HFF-Myc (cell line): ENCODE data around the gene NCAPH2.

Experiments used
- DNase-seq: peaks from one replicate; pipeline ENCODE4 v3.0.0-alpha.2; 2011; ENCODE audit warnings: low read depth; ENCODE audit errors: extremely low read depth
- H3K4me3 ChIP-seq: replicated peaks from 2 replicates; pipeline ENCODE4 v1.5.1; 2011; ENCODE audit warnings: low read depth, mild to moderate bottlenecking, control low read depth, low read length
- TF ChIP-seq, protein P1 (sequence below): IDR thresholded peaks from 2 replicates; pipeline ENCODE4 v1.5.1; 2012; ENCODE audit warnings: mild to moderate bottlenecking, low read depth, low read length, control low read depth; ENCODE audit errors: missing control alignments

The NCAPH2 gene

DNA sequence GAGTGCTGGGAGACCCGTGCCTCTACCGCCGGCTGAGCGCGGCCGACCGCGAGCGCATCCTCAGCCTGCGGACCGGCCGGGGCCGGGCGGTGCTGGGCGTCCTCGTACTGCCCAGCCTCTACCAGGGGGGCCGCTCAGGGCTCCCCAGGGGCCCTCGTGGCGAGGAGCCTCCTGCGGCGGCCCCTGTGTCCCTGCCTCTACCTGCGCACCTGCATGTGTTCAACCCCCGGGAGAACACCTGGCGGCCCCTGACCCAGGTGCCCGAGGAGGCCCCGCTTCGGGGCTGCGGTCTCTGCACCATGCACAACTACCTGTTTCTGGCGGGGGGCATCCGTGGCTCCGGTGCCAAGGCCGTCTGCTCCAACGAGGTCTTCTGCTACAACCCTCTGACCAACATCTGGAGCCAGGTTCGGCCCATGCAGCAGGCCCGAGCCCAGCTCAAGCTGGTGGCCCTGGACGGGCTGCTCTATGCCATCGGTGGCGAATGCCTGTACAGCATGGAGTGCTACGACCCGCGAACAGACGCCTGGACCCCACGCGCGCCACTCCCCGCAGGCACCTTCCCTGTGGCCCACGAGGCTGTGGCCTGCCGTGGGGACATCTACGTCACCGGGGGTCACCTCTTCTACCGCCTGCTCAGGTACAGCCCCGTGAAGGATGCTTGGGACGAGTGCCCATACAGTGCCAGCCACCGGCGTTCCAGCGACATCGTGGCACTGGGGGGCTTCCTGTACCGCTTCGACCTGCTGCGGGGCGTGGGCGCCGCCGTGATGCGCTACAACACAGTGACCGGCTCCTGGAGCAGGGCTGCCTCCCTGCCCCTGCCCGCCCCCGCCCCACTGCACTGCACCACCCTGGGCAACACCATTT is 41.1 kb downstream of the NCAPH2 start:
- DNase-seq = no peak
- TF ChIP-seq, protein P1, sequence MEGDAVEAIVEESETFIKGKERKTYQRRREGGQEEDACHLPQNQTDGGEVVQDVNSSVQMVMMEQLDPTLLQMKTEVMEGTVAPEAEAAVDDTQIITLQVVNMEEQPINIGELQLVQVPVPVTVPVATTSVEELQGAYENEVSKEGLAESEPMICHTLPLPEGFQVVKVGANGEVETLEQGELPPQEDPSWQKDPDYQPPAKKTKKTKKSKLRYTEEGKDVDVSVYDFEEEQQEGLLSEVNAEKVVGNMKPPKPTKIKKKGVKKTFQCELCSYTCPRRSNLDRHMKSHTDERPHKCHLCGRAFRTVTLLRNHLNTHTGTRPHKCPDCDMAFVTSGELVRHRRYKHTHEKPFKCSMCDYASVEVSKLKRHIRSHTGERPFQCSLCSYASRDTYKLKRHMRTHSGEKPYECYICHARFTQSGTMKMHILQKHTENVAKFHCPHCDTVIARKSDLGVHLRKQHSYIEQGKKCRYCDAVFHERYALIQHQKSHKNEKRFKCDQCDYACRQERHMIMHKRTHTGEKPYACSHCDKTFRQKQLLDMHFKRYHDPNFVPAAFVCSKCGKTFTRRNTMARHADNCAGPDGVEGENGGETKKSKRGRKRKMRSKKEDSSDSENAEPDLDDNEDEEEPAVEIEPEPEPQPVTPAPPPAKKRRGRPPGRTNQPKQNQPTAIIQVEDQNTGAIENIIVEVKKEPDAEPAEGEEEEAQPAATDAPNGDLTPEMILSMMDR = no peak
- H3K4me3 ChIP-seq = no peak overlapping the region

DNA sequence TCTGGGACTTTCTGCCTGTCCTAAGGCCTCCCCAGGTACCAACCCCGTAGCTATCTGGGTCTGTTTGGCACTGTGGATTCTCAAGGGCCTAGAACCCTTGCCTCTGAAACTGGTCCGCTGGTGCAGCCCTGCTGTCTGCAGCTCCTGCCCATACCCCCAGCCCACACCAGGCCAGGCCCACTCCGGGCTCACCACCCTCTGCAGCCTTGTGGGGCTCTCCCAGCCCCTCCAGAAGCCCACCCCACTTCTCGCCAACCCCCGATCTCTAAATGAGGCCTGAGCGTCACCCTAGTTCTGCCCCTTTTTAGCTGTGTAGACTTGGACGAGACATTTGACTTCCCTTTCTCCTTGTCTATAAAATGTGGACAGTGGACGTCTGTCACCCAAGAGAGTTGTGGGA is 42.4 kb downstream of the NCAPH2 start:
- no peak for DNase-seq
- TF ChIP-seq, protein P1 = no peak
- H3K4me3 ChIP-seq = no peak overlapping the region

DNA sequence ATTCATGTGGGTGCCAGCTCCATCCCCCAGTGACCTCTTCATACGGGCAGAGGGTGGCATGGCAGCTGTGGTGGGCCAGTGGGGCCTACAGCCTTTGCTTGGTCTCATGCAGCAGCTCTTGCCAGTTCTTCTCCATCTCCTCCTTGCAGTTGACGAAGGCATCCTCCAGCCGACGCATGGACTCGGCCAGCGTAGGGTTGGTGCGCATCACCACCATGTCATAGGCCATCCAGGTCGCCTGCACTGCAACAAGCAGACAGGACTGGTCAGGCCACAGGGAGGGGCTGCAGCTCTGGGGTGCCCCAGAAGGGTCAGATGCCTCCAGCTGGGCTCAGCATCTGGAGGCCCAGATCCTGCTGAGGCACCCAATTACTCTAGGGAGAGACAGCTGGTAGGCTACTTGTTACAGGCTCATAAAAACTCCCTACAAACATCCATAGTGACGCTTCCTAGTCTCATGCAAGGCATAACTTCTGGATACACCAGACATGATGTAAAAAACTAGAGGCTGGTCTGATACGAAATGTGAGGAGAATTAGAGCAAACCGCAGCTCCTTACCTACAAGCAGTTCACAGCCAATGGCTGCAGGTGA is 43.2 kb downstream of the NCAPH2 start:
- TF ChIP-seq, protein P1 = no peak
- no peak for DNase-seq
- H3K4me3 ChIP-seq = no peak overlapping the region

DNA sequence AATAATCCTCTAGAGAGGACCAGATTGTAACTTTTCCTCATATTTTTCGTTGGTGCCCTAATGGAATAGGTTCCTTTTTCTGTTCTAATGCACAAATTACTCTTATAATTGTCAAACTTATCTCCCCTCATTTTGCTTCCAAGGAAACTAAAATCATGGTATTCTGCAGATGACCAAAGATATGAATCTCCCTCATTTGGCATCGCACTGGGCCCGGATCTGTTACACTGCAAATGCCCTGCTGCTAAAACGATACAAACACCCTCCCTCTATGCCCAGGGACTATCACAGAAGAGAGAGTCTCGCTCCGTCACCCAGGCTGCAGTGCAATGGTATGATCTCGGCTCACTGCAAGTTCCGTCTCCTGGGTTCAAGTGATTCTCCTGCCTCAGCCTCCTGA is 45.3 kb downstream of the NCAPH2 start:
- no peak for DNase-seq
- TF ChIP-seq, protein P1 = no peak
- H3K4me3 ChIP-seq = no peak overlapping the region

GRCh38 chr22:50556703-50557102 is 48.7 kb downstream of the NCAPH2 start:
- TF ChIP-seq, protein P1 = no peak
- no peak for DNase-seq
- H3K4me3 ChIP-seq = no peak overlapping the region

DNA sequence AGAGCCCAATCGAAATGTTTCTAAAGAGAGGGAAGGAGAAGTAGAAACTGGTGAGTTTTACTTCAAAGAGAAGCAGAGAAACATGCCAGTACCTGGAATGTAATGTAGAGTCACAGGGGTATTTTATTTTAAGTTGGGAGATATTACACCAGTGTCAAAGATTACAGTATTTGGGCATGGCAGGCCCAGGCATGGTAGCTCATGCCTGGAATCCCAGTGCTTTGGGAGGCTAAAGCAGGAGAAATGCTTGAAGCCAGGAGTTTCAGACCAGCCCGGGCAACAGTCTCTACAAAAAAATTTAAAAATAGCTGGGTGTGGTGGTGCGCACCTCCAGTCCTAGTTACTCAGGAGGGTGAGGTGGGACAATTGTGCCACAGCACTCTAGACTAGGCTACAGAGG is 52.0 kb downstream of the NCAPH2 start:
- TF ChIP-seq, protein P1 = no peak
- DNase-seq = no peak
- no peak overlapping the region for H3K4me3 ChIP-seq
